ENCODE measurements around the gene MSI2.

Gene MSI2

DNA sequence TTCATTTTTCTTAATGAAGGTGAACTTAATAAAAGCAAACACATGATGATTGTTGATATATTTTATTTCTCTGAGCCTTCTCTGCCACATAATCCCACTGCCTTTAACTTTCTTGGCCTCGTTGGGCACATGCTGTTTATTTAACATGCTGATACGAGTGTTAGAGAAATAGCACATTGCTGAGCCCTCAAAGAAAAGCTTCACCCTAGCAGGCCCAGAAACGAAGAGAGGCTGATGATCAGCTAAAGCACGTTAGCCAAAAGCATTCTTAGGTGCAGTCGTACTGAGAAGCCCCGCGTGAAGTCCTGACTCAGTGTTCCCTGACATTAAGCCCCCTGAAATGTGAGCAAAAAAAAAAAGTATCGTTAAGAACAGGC, 366.0 kb downstream of the MSI2 start:
- DNase-seq = no peak
- H3K36me3 ChIP-seq = peaks cover 31% of the 10 kb centered on the region
- H3K4me1 ChIP-seq = peaks cover 67% of the 10 kb centered on the region
- peak overlapping the region; percentile 23; the same call in 1 of the 2 replicates for H3K4me3 ChIP-seq (ENCODE audit: low read depth, low read length)
- no peaks in the 10 kb centered on the region for H3K27me3 ChIP-seq
- no peaks in the 10 kb centered on the region for H3K9me3 ChIP-seq
- TF ChIP-seq CTCF (IDR thresholded peaks at IDR 0.05; ENCODE audit: low read depth, low read length) = no peak

DNA sequence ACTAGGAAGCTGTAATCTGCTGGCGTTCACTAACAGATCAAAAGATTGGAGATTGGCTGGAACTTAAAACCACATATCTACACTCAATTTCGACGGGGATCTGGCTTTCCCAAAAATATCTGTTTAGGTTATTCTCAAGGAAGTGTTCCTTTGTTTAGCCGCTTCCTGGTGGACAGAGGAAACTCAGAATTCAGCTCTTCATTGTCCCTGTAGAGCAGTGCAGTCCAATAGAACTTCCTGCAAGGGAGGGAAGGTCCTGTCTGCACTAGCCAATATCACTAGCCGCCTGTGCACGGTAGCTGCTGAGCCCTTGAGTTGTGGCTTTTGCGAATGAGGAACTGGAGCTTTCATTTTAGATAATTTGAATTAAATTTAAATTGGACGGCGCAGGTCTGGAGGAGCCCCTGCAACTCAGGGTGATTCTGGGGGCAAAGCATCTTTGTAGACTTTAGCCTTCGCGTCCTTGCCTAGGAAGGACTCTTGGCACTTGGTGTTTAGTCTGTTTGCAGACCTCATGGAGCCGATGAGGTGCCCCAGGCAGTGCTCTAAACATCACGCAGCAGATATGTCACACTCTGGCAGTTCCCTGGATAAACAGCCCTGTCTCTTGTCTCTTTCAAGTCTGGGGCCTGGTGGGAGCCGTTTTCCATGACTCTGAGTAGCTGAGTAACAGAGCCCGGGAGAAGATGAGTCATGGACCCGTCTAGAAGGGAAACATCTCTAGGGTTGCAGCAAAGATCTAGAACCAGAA, 366.5 kb downstream of the MSI2 start:
- no peaks in the 10 kb centered on the region for H3K27me3 ChIP-seq
- DNase-seq = peak; percentile 94
- H3K4me1 ChIP-seq = peaks cover 67% of the 10 kb centered on the region
- H3K4me3 ChIP-seq (ENCODE audit: low read depth, low read length) = peak overlapping the region; percentile 23; the same call in 1 of the 2 replicates
- peaks cover 35% of the 10 kb centered on the region for H3K36me3 ChIP-seq
- TF ChIP-seq CTCF (IDR thresholded peaks at IDR 0.05; ENCODE audit: low read depth, low read length) = no peak
- no peaks in the 10 kb centered on the region for H3K9me3 ChIP-seq

DNA sequence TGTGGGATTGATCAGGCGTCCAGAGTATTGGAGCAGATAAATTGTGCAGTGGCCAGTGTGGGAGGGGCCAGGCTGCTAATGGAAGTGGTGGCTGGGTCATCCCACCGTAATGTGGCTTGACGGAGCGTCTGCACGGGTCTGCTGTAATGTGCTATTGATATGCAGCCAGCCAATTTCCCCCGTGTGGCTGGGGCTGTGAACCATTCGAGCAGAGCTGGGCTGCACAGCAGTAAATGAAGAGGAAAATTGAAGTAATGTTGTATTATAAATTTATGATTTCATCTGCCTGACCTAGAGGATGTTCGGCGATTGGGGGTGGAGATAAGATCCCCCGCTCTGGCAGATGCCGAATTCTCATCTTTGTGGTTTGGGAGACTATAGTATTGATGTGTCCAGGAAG, 367.3 kb downstream of the MSI2 start:
- TF ChIP-seq CTCF (IDR thresholded peaks at IDR 0.05; ENCODE audit: low read depth, low read length) = peak; percentile 5; the same call in 1 of the 2 replicates
- Histone ChIP-seq H3K4me1 (peaks cover 67% of the 10 kb centered on the region), H3K27me3 (no peaks in the 10 kb centered on the region), H3K36me3 (peaks cover 35% of the 10 kb centered on the region), H3K4me3 (ENCODE audit: low read depth, low read length) (peak overlapping the region; percentile 15; the same call in 1 of the 2 replicates), H3K9me3 (no peaks in the 10 kb centered on the region)
- DNase-seq = peak; percentile 86

GRCh38 chr17:57624386-57624785, 368.1 kb downstream of the MSI2 start:
- Histone ChIP-seq H3K36me3 (peaks cover 43% of the 10 kb centered on the region), H3K27me3 (no peaks in the 10 kb centered on the region), H3K9me3 (no peaks in the 10 kb centered on the region), H3K4me1 (peaks cover 63% of the 10 kb centered on the region), H3K4me3 (ENCODE audit: low read depth, low read length) (no peak overlapping the region)
- DNase-seq = no peak
- no peak for TF ChIP-seq CTCF (IDR thresholded peaks at IDR 0.05; ENCODE audit: low read depth, low read length)

DNA sequence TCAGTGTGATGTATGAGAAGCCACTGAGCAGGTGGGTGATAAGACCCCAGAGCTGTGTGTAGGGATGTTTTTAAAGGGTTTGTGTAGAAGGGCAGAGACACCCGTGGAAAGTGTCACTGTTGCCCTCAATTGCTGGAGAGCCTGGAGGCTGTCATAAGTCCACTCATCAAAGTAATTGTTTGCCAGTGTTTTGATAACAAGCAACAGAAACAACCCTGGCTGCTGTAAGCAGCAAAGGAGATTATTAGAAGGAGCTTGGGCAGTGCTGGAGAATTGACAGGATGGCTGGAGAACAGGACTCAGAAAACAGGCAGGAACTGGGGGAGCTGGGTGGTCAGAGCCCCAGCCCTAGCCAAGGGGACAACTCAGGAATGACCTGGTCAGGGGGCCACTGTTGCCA, 369.2 kb downstream of the MSI2 start:
- DNase-seq = no peak
- Histone ChIP-seq H3K36me3 (peaks cover 45% of the 10 kb centered on the region), H3K27me3 (no peaks in the 10 kb centered on the region), H3K4me3 (ENCODE audit: low read depth, low read length) (no peak overlapping the region), H3K9me3 (no peaks in the 10 kb centered on the region), H3K4me1 (peaks cover 52% of the 10 kb centered on the region)
- TF ChIP-seq CTCF (IDR thresholded peaks at IDR 0.05; ENCODE audit: low read depth, low read length) = no peak

- Histone ChIP-seq H3K4me1 (peaks cover 49% of the 10 kb centered on the region), H3K4me3 (ENCODE audit: low read depth, low read length) (no peak overlapping the region), H3K9me3 (no peaks in the 10 kb centered on the region), H3K27me3 (no peaks in the 10 kb centered on the region), H3K36me3 (peaks cover 43% of the 10 kb centered on the region)
- TF ChIP-seq CTCF (IDR thresholded peaks at IDR 0.05; ENCODE audit: low read depth, low read length) = no peak
- no peak for DNase-seq
These were observed 369.6 kb downstream of the MSI2 start for GRCh38 chr17:57625957-57626356.
